Neutrophil (primary cell): ENCODE measurements around the gene LY6G5B.

Experiments used
- H3K27ac ChIP-seq: fragments of 200-600 bp; sonication (generic); 2 replicates; pipeline ENCODE4 v1.5.1; 2016; ENCODE audit warnings: mild to moderate bottlenecking, moderate library complexity
- H3K27me3 ChIP-seq: fragments of 200-600 bp; sonication (generic); 2 replicates; pipeline ENCODE4 v1.6.0; 2016; ENCODE audit warnings: mild to moderate bottlenecking
- H3K36me3 ChIP-seq: fragments of 200-600 bp; sonication (generic); 2 replicates; pipeline ENCODE4 v1.5.1; 2017
- H3K4me1 ChIP-seq, 2 experiments: fragments of 200-600 bp in 1 of 2; sonication (generic) in 1 of 2; 1 replicate in 1 of 2; 2 replicates in 1 of 2; pipeline versions ENCODE4 v1.5.1 to v1.6.1; 2013 to 2016; ENCODE audit warnings: low read depth in 1 of 2, low read length in 1 of 2, mild to moderate bottlenecking in 1 of 2, moderate library complexity in 1 of 2; ENCODE audit not compliant: control insufficient read depth in 1 of 2, insufficient read depth in 1 of 2
- H3K4me3 ChIP-seq, 2 experiments: fragments of 200-600 bp in 1 of 2; sonication (generic) in 1 of 2; 1 replicate in 1 of 2; 2 replicates in 1 of 2; pipeline ENCODE4 v1.5.1; 2013 to 2016; ENCODE audit warnings: low read depth in 1 of 2, low read length in 1 of 2, mild to moderate bottlenecking in 1 of 2, moderate library complexity in 1 of 2
- H3K9me3 ChIP-seq: fragments of 200-600 bp; sonication (generic); 2 replicates; pipeline ENCODE4 v1.5.1; 2016
- TF ChIP-seq, protein P1 (sequence below): fragments of 200-600 bp; sonication (generic); IDR thresholded peaks from 2 replicates; pipeline ENCODE4 v1.5.1; 2016; ENCODE audit warnings: antibody characterized with exemption

The LY6G5B gene

GRCh38 chr6:31687321-31687720 lies 17.5 kb downstream of the LY6G5B start:
- Histone ChIP-seq H3K4me1 (peaks cover 0 to 6% of the 10 kb centered on the region in 2 experiments), H3K27ac (no peak overlapping the region), H3K36me3 (peaks cover 93% of the 10 kb centered on the region), H3K4me3 (no peak overlapping the region), H3K9me3 (no peaks in the 10 kb centered on the region), H3K27me3 (peaks cover 8% of the 10 kb centered on the region)
- TF ChIP-seq, protein P1, sequence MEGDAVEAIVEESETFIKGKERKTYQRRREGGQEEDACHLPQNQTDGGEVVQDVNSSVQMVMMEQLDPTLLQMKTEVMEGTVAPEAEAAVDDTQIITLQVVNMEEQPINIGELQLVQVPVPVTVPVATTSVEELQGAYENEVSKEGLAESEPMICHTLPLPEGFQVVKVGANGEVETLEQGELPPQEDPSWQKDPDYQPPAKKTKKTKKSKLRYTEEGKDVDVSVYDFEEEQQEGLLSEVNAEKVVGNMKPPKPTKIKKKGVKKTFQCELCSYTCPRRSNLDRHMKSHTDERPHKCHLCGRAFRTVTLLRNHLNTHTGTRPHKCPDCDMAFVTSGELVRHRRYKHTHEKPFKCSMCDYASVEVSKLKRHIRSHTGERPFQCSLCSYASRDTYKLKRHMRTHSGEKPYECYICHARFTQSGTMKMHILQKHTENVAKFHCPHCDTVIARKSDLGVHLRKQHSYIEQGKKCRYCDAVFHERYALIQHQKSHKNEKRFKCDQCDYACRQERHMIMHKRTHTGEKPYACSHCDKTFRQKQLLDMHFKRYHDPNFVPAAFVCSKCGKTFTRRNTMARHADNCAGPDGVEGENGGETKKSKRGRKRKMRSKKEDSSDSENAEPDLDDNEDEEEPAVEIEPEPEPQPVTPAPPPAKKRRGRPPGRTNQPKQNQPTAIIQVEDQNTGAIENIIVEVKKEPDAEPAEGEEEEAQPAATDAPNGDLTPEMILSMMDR: no peak

GRCh38 chr6:31687860-31688693 lies 18.3 kb downstream of the LY6G5B start:
- TF ChIP-seq, protein P1: no peak
- Histone ChIP-seq H3K4me3 (no peak overlapping the region), H3K27me3 (peaks cover 3% of the 10 kb centered on the region), H3K27ac (no peak overlapping the region), H3K36me3 (peaks cover 97% of the 10 kb centered on the region), H3K4me1 (peaks cover 0 to 4% of the 10 kb centered on the region in 2 experiments), H3K9me3 (no peaks in the 10 kb centered on the region)

DNA sequence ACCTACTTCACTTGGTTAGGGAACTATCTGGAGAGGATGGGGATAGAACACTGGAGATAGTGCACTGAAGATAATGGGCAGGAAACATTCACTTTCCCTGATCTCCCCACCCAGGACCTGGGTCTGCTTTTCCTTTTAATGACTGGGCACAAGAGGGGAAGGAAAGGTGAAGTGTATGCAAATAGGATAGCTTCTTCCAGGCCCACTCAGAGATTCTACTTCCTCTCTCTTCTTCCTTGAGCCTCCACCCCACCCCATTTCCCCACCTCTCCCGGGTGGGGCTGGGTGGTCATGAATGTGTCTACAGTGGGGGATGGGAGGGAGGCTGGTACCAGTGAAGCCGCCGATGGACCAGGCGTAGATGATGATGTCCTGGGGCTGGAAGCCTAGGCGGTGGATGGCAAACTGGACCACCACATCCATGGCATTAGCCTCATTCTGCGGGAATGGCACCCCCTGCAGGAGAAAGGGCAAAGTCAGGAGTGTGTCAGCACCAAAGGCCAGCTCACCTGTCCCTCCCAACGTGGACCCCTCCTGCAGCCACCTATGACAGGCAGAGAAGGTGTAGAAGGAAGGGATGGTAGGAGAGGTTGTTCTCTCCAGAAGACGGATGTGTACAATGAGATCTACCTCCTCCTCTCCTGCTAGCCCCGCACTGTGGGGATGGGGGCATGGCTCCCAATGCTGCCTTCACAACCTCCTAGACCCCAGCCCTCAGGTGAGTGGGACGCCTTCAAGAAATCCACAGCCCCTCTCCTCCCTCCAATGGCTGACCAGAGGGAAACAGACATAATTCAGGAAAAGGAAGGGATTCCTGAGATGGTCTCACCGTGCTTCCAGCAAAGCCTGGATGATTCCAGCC lies 19.7 kb downstream of the LY6G5B start:
- peak overlapping the region; percentile 23 for H3K27ac ChIP-seq
- H3K27me3 ChIP-seq: no peaks in the 10 kb centered on the region
- TF ChIP-seq, protein P1: no peak
- no peaks in the 10 kb centered on the region for H3K9me3 ChIP-seq
- no peaks in the 10 kb centered on the region for H3K4me1 ChIP-seq
- peaks cover 98% of the 10 kb centered on the region for H3K36me3 ChIP-seq
- H3K4me3 ChIP-seq: no peak overlapping the region

DNA sequence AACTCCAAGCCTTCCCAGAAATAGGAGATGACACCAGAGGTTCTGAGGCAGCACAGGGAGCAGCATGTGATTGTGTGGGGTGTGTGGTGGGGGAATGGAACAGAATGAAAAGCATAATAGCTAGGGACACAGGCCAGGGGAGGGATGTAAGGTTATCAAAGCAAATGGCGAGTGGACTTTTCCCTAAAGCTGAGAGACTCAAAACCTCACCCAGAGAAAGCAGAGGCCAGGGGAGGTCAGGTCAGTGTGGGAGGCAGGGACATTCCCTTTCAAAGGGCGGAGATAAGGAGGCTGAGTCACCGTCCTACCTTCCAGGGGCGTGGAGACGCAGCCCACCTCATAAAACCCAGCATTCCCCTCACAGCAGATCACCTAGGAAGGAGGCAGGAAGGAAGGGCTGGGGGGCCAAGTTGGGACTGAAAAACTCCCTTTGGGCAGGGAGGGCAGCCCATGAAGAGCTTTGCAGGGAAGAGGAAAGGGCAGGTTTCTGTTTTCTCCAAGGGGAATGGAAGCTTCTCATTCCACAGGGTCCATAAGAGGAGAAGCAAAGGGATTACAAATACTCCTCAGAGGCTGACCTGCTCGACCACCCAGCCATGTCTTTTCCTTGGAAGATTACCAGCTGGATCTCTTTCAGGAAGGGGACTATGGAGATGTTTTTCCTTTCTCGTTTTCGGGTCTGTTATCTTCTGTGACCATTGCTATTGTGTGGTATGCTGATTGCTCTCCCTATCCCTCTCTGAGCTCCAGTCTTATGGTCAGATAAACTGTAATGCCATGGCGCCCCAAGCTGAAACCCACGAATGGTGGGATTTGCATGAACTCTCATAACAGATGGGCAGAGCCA lies 20.7 kb downstream of the LY6G5B start:
- H3K36me3 ChIP-seq: peaks cover 100% of the 10 kb centered on the region
- TF ChIP-seq, protein P1: no peak
- no peak overlapping the region for H3K4me3 ChIP-seq
- no peaks in the 10 kb centered on the region for H3K9me3 ChIP-seq
- no peaks in the 10 kb centered on the region for H3K4me1 ChIP-seq
- H3K27ac ChIP-seq: no peak overlapping the region
- no peaks in the 10 kb centered on the region for H3K27me3 ChIP-seq

DNA sequence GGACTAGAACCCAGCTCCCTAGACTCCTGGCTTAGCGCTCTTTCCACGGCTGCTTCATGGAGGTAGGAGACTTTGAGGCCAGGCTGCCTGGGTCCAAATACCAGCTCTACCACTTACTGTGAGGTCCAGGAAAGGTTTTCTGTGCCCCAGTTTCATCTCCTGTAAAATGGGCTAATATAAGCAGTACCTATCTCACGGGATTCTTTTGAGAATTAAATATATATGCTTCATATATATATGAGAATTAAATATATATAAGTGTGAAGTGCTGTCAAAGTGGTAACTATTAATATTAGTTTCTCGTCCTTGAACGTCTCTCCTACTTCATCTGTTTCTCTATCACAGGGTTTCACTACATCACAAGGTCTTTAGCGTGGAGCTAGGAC lies 21.3 kb downstream of the LY6G5B start:
- Histone ChIP-seq H3K9me3 (no peaks in the 10 kb centered on the region), H3K4me3 (no peak overlapping the region), H3K4me1 (no peaks in the 10 kb centered on the region), H3K36me3 (peaks cover 100% of the 10 kb centered on the region), H3K27me3 (no peaks in the 10 kb centered on the region), H3K27ac (no peak overlapping the region)
- TF ChIP-seq, protein P1: no peak
